Neural progenitor cell (in vitro differentiated cells): Measurements from ENCODE around the gene PPARG. TPM values are rescaled to one million over a fixed set of nuclear protein-coding genes. Genes with fewer than 3 reads are reported as not detected.

Experiments used
- DNase-seq: peaks from one replicate; pipeline ENCODE4 v3.0.0-alpha.2; 2016; ENCODE audit warnings: low spot score
- H2AFZ ChIP-seq: fragments of 200-600 bp; sonication (generic); replicated peaks from 2 replicates; pipeline ENCODE4 v1.6.1; 2016; ENCODE audit warnings: antibody characterized with exemption
- H3F3A ChIP-seq: fragments of 200-600 bp; sonication (generic); 2 replicates; pipeline ENCODE4 v1.6.1; 2016; ENCODE audit warnings: antibody characterized with exemption, low read depth
- H3K27ac ChIP-seq: fragments of 200-600 bp; sonication (generic); 2 replicates; pipeline ENCODE4 v1.5.1; 2016; ENCODE audit warnings: mild to moderate bottlenecking
- H3K27me3 ChIP-seq: fragments of 200-600 bp; sonication (generic); 2 replicates; pipeline ENCODE4 v1.6.1; 2016; ENCODE audit warnings: mild to moderate bottlenecking, moderate library complexity
- H3K36me3 ChIP-seq: fragments of 200-600 bp; sonication (generic); 2 replicates; pipeline ENCODE4 v1.5.1; 2016
- H3K4me1 ChIP-seq: fragments of 200-600 bp; sonication (generic); 2 replicates; pipeline ENCODE4 v1.6.1; 2016; ENCODE audit warnings: mixed run types
- H3K4me2 ChIP-seq: fragments of 200-600 bp; sonication (generic); 2 replicates; pipeline ENCODE4 v1.6.1; 2016
- H3K4me3 ChIP-seq: fragments of 200-600 bp; sonication (generic); 2 replicates; pipeline ENCODE4 v1.5.1; 2016
- H3K79me2 ChIP-seq: fragments of 200-600 bp; sonication (generic); 2 replicates; pipeline ENCODE4 v1.6.1; 2016; ENCODE audit warnings: low read depth
- H3K9ac ChIP-seq: fragments of 200-600 bp; sonication (generic); 2 replicates; pipeline ENCODE4 v1.6.1; 2016
- H3K9me3 ChIP-seq: fragments of 200-600 bp; sonication (generic); 2 replicates; pipeline ENCODE4 v1.5.1; 2016; ENCODE audit warnings: low read depth
- H4K20me1 ChIP-seq: fragments of 200-600 bp; sonication (generic); 2 replicates; pipeline ENCODE4 v1.6.1; 2016; ENCODE audit warnings: low read depth
- H3K27ac Mint-ChIP-seq: 3 replicates; pipeline ENCODE4 v1.8.0; 2021; ENCODE audit warnings: mixed read lengths
- H3K27me3 Mint-ChIP-seq: 2 replicates; pipeline ENCODE4 v1.8.0; 2022; ENCODE audit warnings: low read depth, mild to moderate bottlenecking, inconsistent platforms, moderate library complexity, mixed read lengths; ENCODE audit not compliant: insufficient read depth
- H3K36me3 Mint-ChIP-seq: 3 replicates; pipeline ENCODE4 v1.8.0; 2021; ENCODE audit warnings: mixed read lengths
- H3K4me1 Mint-ChIP-seq: 3 replicates; pipeline ENCODE4 v1.8.0; 2021; ENCODE audit warnings: mixed read lengths
- H3K4me3 Mint-ChIP-seq: 3 replicates; pipeline ENCODE4 v1.8.0; 2021; ENCODE audit warnings: mild to moderate bottlenecking, moderate library complexity, mixed read lengths
- H3K9me3 Mint-ChIP-seq: 3 replicates; pipeline ENCODE4 v1.8.0; 2020; ENCODE audit warnings: mixed read lengths
- EZH2 ChIP-seq: fragments of 200-600 bp; sonication (generic); IDR thresholded peaks from 2 replicates; pipeline ENCODE4 v1.6.1; 2017; ENCODE audit warnings: antibody characterized with exemption, mild to moderate bottlenecking, moderate library complexity
- EZH2phosphoT487 ChIP-seq: fragments of 200-600 bp; sonication (generic); IDR thresholded peaks from 2 replicates; pipeline ENCODE4 v1.6.1; 2017; ENCODE audit warnings: antibody characterized with exemption
- total RNA-seq: library from RNA; depleted of rRNA; stranded (reverse); fragments of >200 nt; gene quantifications from 2 replicates; pipeline ENCODE4 v1.2.3, GENCODE V29; 2015; ENCODE audit warnings: low replicate concordance
- TF ChIP-seq, protein P1 (sequence below): fragments of 200-600 bp; sonication (generic); IDR thresholded peaks from 2 replicates; pipeline ENCODE4 v1.5.1; 2017; ENCODE audit warnings: antibody characterized with exemption, mild to moderate bottlenecking

The PPARG gene
- total RNA-seq, 1 donor from 2014 or later, result not detected

DNA sequence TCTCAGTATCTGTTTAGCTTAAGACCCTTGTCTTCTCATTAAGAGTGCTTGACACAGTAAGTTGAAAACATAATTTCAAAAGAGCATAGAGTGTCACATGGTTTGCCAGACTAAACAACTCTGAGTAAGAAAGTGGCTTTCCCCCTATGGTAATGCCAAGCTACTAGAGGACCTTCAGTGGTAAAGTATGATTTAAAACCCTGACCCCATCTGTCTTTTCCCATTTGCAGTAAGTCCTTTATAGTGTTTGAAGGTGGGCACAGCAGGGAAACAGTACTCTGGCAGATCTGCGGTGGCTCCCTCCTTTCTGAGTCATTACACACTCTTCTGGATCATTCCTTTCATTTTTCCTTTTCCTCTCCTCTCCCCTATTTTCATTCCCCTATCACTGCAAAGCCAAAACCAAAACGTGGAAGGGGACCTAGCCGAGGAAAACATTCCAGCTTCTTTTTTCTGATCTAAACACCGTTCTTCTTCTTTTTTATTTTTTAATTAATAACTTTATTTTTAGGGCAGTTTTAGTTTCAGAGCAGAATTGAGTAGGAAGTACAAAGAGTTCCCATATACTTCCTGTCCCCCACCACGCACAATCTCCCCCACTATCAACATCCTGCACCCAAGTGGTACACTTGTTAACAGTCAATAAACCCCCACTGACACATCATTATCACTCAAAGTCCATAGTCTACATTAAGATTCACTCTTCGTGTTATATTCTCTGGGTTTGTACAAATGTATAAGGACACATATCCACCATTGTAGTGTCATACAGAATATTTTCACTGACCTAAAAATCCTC lies 74.7 kb downstream of the PPARG start:
- Mint-ChIP-seq H3K27me3 (no peaks in the 10 kb centered on the region), H3K4me3 (no peak overlapping the region), H3K9me3 (peaks cover 6% of the 10 kb centered on the region), H3K36me3 (no peaks in the 10 kb centered on the region), H3K4me1 (peaks cover 3% of the 10 kb centered on the region), H3K27ac (no peak overlapping the region)
- no peaks in the 10 kb centered on the region for H3K9me3 ChIP-seq
- no peak overlapping the region for H2AFZ ChIP-seq
- no peak overlapping the region for H3K4me3 ChIP-seq
- H3K9ac ChIP-seq, result no peak overlapping the region
- no peaks in the 10 kb centered on the region for H4K20me1 ChIP-seq
- H3K4me2 ChIP-seq, result no peak overlapping the region
- no peaks in the 10 kb centered on the region for H3K4me1 ChIP-seq
- DNase-seq, result no peak
- H3K79me2 ChIP-seq, result no peaks in the 10 kb centered on the region
- no peaks in the 10 kb centered on the region for H3K36me3 ChIP-seq
- H3F3A ChIP-seq, result no peaks in the 10 kb centered on the region
- TF ChIP-seq EZH2 (no peak), EZH2phosphoT487 (no peak)
- TF ChIP-seq, protein P1, sequence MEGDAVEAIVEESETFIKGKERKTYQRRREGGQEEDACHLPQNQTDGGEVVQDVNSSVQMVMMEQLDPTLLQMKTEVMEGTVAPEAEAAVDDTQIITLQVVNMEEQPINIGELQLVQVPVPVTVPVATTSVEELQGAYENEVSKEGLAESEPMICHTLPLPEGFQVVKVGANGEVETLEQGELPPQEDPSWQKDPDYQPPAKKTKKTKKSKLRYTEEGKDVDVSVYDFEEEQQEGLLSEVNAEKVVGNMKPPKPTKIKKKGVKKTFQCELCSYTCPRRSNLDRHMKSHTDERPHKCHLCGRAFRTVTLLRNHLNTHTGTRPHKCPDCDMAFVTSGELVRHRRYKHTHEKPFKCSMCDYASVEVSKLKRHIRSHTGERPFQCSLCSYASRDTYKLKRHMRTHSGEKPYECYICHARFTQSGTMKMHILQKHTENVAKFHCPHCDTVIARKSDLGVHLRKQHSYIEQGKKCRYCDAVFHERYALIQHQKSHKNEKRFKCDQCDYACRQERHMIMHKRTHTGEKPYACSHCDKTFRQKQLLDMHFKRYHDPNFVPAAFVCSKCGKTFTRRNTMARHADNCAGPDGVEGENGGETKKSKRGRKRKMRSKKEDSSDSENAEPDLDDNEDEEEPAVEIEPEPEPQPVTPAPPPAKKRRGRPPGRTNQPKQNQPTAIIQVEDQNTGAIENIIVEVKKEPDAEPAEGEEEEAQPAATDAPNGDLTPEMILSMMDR, result no peak
- no peak overlapping the region for H3K27ac ChIP-seq
- no peaks in the 10 kb centered on the region for H3K27me3 ChIP-seq

DNA sequence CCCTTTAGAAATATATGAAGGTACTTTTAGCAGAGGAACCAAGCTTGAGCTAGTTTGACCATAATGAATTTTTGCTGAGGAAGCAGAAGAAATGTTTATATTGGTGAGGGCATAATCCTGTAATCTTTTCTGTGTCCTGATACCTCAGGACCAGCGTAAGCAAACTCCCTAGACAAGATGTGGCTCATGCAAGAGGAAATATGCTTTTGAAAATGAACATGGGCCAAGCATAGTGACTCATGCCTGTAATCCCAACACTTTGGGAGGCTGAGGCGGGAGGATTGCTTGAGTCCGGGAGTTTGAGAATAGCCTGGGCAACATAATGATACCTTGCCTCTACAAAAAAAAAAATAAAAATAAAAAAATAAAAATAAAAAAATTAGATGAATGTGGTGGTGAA lies 78.5 kb downstream of the PPARG start:
- Histone ChIP-seq H3F3A (no peaks in the 10 kb centered on the region), H3K79me2 (no peaks in the 10 kb centered on the region), H3K4me3 (no peak overlapping the region), H2AFZ (no peak overlapping the region), H3K27ac (no peak overlapping the region), H3K4me2 (no peak overlapping the region), H3K4me1 (no peaks in the 10 kb centered on the region), H3K9me3 (no peaks in the 10 kb centered on the region), H3K9ac (no peak overlapping the region), H3K36me3 (no peaks in the 10 kb centered on the region), H3K27me3 (no peaks in the 10 kb centered on the region), H4K20me1 (no peaks in the 10 kb centered on the region)
- Mint-ChIP-seq H3K9me3 (peaks cover 6% of the 10 kb centered on the region), H3K4me3 (no peak overlapping the region), H3K27me3 (no peaks in the 10 kb centered on the region), H3K36me3 (no peaks in the 10 kb centered on the region), H3K27ac (no peak overlapping the region), H3K4me1 (peaks cover 3% of the 10 kb centered on the region)
- TF ChIP-seq EZH2phosphoT487 (no peak), EZH2 (no peak)
- TF ChIP-seq, protein P1, result no peak
- DNase-seq, result no peak

DNA sequence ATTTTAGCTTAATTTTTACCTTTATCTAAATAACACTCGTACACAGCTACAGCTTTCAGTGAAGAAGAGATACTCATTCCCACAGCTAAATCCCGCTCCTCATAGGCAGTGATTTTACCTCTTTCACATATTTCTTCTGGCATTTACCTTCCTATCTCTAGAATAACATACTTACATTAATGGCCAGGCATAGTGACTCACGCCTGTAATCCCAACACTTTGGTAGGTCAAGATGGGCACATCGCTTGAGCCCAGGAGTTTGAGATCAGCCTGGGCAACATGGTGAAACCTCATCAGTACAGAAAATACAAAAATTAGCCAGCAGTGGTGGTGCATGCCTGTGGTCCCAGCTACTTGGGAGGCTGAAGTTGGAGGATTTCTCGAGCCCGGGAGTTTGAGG lies 80.2 kb downstream of the PPARG start:
- Histone ChIP-seq H3K4me1 (no peaks in the 10 kb centered on the region), H3K27me3 (no peaks in the 10 kb centered on the region), H2AFZ (no peak overlapping the region), H3F3A (no peaks in the 10 kb centered on the region), H3K36me3 (no peaks in the 10 kb centered on the region), H4K20me1 (no peaks in the 10 kb centered on the region), H3K9me3 (no peaks in the 10 kb centered on the region), H3K79me2 (no peaks in the 10 kb centered on the region), H3K27ac (no peak overlapping the region), H3K4me2 (no peak overlapping the region), H3K4me3 (no peak overlapping the region), H3K9ac (no peak overlapping the region)
- no peak for TF ChIP-seq EZH2
- TF ChIP-seq, protein P1, result no peak
- TF ChIP-seq EZH2phosphoT487, result no peak
- Mint-ChIP-seq H3K27me3 (no peaks in the 10 kb centered on the region), H3K9me3 (peaks cover 6% of the 10 kb centered on the region), H3K27ac (no peak overlapping the region), H3K36me3 (no peaks in the 10 kb centered on the region), H3K4me3 (no peak overlapping the region), H3K4me1 (no peaks in the 10 kb centered on the region)
- no peak for DNase-seq
